GM21786 (cell line): Measurements from ENCODE around the gene RUSC1.

Source experiments
- ATAC-seq: cut with Tn5 transposase; IDR thresholded peaks from one replicate; pipeline ENCODE4 v1.9.1; 2021; ENCODE audit not compliant: unreplicated experiment

The RUSC1 gene

DNA sequence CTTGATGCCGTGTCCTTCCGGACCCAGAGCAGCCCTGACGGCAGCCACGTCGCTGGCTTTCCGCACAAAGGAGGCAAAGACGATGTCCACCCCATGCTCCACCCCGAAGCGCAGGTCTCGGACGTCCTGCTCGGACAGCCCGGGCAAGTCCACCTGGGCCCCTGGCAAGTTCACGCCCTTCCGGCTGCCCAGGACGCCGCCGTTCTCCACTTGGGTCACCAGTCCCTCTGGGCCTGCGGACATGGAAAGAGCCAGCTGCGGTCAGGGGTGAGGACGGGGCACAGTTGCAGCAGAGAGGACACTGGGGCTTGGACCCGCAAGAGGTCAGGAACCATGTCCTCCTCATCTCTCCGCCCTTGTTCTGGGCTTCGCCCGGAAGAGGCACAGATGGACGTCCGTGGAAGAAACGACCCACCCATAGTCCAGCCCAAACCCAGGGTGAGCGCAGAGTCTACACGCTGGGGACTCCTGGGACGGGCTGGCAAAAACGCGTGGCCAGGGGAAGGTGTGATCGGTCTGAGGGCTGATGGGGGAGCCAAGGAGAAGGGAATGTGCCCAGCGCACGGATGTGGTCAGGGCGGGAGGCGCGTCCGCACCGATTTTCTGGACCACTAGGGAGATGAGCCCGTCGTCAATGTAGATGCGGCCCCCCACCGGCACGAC is 26.0 kb upstream of the RUSC1 start:
- no peak for ATAC-seq

DNA sequence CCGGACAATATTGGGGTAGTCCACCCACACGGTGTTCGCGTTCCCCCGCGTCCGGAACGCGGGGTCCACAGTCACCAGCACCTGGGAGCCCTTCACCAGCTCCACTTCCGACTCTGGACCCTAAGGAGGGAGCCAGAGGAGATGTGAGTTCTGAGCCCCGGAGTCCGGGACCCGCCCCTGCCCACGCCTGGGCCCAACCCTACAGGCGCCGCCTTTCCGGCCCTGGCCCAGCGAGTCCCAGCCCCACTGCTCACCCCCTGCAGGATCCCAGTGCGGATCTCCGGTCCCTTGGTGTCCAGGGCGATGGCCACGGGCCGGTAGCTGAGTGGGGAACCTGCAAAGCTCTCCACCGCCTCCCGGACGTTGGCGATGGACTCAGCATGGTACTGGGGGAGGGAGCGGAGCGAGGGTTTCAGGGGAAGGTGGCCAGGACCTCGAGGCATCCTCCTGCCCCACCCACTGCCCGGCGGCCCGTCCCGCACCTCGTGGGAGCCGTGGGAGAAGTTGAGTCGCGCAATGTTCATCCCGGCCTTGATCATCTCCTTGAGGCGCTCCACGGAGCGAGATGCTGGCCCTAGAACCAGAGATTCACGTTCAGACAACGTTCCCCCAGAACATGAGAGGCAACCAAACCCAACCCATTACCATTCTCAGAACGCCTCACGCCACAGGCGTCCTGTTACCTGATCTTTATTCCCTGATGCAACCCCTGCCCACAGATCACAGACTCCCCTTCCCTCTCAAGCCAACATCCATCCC is 25.3 kb upstream of the RUSC1 start:
- no peak for ATAC-seq

GRCh38 chr1:155295942-155296267 is 24.8 kb upstream of the RUSC1 start:
- ATAC-seq: no peak

- ATAC-seq: no peak
These were observed 24.0 kb upstream of the RUSC1 start for GRCh38 chr1:155296661-155297060.

GRCh38 chr1:155297384-155297783 is 23.3 kb upstream of the RUSC1 start:
- no peak for ATAC-seq

GRCh38 chr1:155300024-155300423 is 20.7 kb upstream of the RUSC1 start:
- ATAC-seq: no peak

- no peak for ATAC-seq
These were observed 20.0 kb upstream of the RUSC1 start for GRCh38 chr1:155300553-155301329.

DNA sequence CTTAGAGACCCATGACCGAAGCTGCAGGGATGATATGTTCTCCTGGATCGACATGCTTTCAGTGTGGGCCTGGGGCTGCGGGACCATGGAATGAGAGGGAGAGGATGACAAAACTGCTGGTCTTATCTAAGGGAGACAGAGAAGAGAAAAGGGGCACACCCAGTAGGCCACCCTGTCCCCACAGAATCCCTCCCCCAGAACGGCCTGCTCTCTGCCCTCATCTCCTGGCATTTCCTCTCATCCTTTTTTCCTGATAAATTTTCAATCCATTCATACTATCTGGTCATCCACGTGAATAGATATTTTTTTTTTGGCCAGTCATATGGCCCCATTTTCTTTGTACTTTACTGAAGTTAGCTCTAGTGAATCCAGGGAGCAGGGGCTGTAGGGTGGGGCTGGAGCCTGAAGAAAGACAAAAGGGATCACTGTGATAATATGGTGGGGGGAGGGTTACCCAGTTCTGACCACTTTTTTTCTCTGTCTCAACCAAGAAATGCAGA is 19.3 kb upstream of the RUSC1 start, which contains the start of gene PKLR:
PKLR (minus strand) TSS at position 97 of the 500 bp plus-strand sequence; CDS start at position 54, 43 bp downstream.
- no peak for ATAC-seq

DNA sequence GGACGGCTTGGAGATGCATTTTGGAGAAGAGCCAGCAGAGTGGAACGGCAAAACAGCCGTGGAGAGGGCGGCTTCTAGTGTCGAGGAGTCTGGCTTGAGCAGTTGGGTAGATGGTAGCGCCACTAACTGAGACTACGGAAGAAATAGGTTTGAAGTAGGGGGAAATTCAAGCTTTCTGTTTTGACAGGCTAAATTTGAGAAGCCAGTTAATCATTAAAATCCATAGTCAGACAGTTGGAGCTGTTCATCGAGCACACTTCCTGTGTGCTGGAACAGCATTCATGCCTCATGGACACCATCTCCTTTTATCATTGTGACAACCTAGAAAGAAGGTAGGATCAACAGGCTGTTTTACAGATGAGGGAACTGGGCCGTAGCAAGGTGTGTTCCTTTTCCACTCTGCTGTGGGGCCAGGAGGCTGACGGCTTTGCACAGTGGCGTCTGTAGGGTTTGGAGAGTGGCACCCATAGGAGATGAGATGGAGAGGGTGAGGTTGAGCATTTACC is 16.1 kb upstream of the RUSC1 start:
- ATAC-seq: no peak

- ATAC-seq: no peak
These were observed 14.8 kb upstream of the RUSC1 start for GRCh38 chr1:155305881-155306391.

DNA sequence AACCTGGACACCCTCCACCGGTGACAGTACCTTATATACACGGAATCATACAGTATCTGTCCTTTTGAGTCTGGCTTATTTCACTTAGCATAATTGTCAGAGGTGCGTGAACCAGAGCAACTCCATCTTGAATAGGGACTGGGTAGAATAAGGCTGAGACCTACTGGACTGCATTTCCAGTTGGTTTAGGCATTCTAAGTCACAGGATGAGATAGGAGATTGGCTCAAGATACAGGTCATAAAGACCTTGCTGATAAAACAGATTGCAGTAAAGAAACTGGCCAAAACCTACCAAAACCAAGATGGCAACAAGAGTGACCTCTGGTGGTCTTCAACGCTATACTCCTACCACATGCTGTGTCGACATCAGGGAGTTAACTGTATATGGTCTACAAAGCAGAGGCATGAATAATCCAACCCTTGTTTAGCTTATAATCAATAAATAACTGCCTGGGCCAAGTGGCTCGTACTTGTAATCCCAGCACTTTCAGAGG is 13.4 kb upstream of the RUSC1 start:
- ATAC-seq: no peak

GRCh38 chr1:155308493-155309422 is 11.9 kb upstream of the RUSC1 start, which contains the start of gene FDPS:
Gene FDPS, plus strand, starts transcription at chr1:155308866. Its CDS starts 924 bp downstream, at chr1:155309790.
- peak; percentile 96 for ATAC-seq

GRCh38 chr1:155309423-155310021 is 11.2 kb upstream of the RUSC1 start:
- no peak for ATAC-seq

- no peak for ATAC-seq
These were observed 7.4 kb upstream of the RUSC1 start for GRCh38 chr1:155313261-155313660.

GRCh38 chr1:155316922-155317321 is 3.8 kb upstream of the RUSC1 start:
- no peak for ATAC-seq

DNA sequence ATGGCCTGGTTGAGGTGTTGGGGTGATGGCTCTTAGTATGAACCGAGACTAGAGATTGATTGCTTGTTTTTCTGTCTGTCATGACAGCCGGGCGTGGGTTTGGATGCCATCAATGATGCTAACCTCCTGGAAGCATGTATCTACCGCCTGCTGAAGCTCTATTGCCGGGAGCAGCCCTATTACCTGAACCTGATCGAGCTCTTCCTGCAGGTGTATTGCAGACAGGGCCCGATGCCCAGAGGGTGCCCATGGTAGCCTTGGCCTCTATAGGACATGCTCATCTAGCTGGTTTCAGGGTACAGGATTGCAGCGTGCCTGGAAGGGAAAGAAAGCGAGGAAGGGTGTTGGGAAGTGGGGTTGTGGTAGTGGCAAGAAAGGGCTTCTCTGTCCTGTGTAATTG is 2.6 kb upstream of the RUSC1 start:
- no peak for ATAC-seq

DNA sequence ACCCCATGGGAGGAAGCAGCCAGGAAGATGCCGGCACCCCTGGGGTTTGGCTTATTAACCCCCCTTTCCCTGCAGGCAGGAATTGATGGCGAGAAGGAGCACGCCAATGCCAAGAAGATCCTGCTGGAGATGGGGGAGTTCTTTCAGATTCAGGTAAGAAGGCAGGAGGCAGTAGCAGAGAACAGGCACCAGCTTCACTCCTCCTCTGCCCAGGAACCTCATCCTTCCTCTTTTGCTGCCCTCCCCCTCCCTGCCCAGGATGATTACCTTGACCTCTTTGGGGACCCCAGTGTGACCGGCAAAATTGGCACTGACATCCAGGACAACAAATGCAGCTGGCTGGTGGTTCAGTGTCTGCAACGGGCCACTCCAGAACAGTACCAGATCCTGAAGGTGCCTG is 1.2 kb upstream of the RUSC1 start:
- no peak for ATAC-seq

- no peak for ATAC-seq
These were observed 442 bp upstream of the RUSC1 start for GRCh38 chr1:155320252-155320651.
